H1 (cell line): ENCODE results near the gene TPRG1L. TPM values are rescaled to one million over a fixed set of nuclear protein-coding genes. Genes with fewer than 3 reads are reported as not detected.

ENCODE experiments used
- CTCF ChIA-PET: fragments of 300-600 bp; sonication (Branson Sonifier 250); formaldehyde crosslinking; loops from one replicate; lab custom pipeline; 2021; ENCODE audit not compliant: partially characterized antibody; lab: Charles Lee
- POLR2A ChIA-PET: fragments of 300-600 bp; sonication (Branson Sonifier 250); formaldehyde crosslinking; loops from one replicate; lab custom pipeline; 2021; ENCODE audit warnings: inconsistent platforms; ENCODE audit not compliant: partially characterized antibody; lab: Charles Lee
- DNase-seq, 2 experiments: peaks; one replicate each; pipeline versions ENCODE4 v3.0.0 to v3.0.0-alpha.2; 2010 to 2022; ENCODE audit warnings: low spot score in 2 of 2, low read depth in 1 of 2, mixed read lengths in 1 of 2
- FAIRE-seq: peaks from 2 replicates; lab custom pipeline; 2011; peaks lifted over from hg19 to GRCh38; lab: Jason Lieb, UNC
- H2AFZ ChIP-seq: 2 replicates; pipeline ENCODE4 v1.8.1; 2012; ENCODE audit warnings: low read length, inconsistent platforms
- H2AK5ac ChIP-seq: 2 replicates; pipeline ENCODE4 v1.6.1; 2013; ENCODE audit warnings: low read depth, low read length
- H2BK120ac ChIP-seq: replicated peaks from 2 replicates; pipeline ENCODE3; 2013; ENCODE audit warnings: low read depth, low read length, inconsistent platforms
- H2BK12ac ChIP-seq: 2 replicates; pipeline ENCODE4 v1.6.1; 2013; ENCODE audit warnings: low read depth, low read length
- H2BK15ac ChIP-seq: 2 replicates; pipeline ENCODE4 v1.6.1; 2013; ENCODE audit warnings: low read length
- H2BK20ac ChIP-seq: 2 replicates; pipeline ENCODE4 v1.6.1; 2013; ENCODE audit warnings: low read length
- H2BK5ac ChIP-seq: 2 replicates; pipeline ENCODE4 v1.6.1; 2013; ENCODE audit warnings: low read depth, low read length
- H3K14ac ChIP-seq: 2 replicates; pipeline ENCODE4 v1.6.1; 2013; ENCODE audit warnings: inconsistent platforms; ENCODE audit not compliant: insufficient read length
- H3K18ac ChIP-seq: 2 replicates; pipeline ENCODE4 v1.6.1; 2013; ENCODE audit warnings: low read length; ENCODE audit errors: extremely low read depth
- H3K23ac ChIP-seq: 2 replicates; pipeline ENCODE4 v1.6.1; 2013; ENCODE audit warnings: inconsistent platforms; ENCODE audit not compliant: insufficient read length
- H3K23me2 ChIP-seq: 2 replicates; pipeline ENCODE4 v1.6.1; 2013; ENCODE audit warnings: low read depth, low read length
- H3K27ac ChIP-seq: 2 replicates; pipeline ENCODE4 v1.6.1; 2011; ENCODE audit warnings: low read depth, low read length, inconsistent platforms
- H3K27me3 ChIP-seq, 4 experiments: replicated peaks in 1 of 4; 1 replicate in 1 of 4; 2 replicates in 3 of 4; pipeline versions ENCODE4 v1.6.1 to v1.8.1; 2011 to 2013; ENCODE audit warnings: low read length in 3 of 4, mild to moderate bottlenecking in 3 of 4, inconsistent platforms in 2 of 4, mixed read lengths in 2 of 4, moderate library complexity in 1 of 4; ENCODE audit not compliant: control insufficient read depth in 3 of 4, insufficient read depth in 3 of 4; ENCODE audit errors: extremely low read depth in 1 of 4
- H3K36me3 ChIP-seq, 4 experiments: 2 replicates each; pipeline versions ENCODE4 v1.6.1 to v1.8.1; 2011 to 2013; ENCODE audit warnings: mild to moderate bottlenecking in 4 of 4, low read length in 3 of 4, moderate library complexity in 2 of 4, control low read depth in 1 of 4, inconsistent platforms in 1 of 4; ENCODE audit not compliant: insufficient read depth in 4 of 4, control insufficient read depth in 2 of 4
- H3K4ac ChIP-seq: replicated peaks from 2 replicates; pipeline ENCODE3; 2013; ENCODE audit warnings: low read length, low read depth, mixed read lengths, inconsistent platforms; ENCODE audit not compliant: insufficient read length
- H3K4me1 ChIP-seq, 4 experiments: replicated peaks in 1 of 4; 1 replicate in 1 of 4; 2 replicates in 3 of 4; pipeline versions ENCODE4 v1.6.1 to v1.8.1; 2011 to 2013; ENCODE audit warnings: low read length in 3 of 4, inconsistent platforms in 2 of 4, mixed read lengths in 1 of 4; ENCODE audit not compliant: insufficient read depth in 4 of 4, control insufficient read depth in 3 of 4
- H3K4me2 ChIP-seq, 2 experiments: 2 replicates each; pipeline versions ENCODE4 v1.6.1 to v1.8.1; 2011 to 2013; ENCODE audit warnings: low read depth in 2 of 2, low read length in 2 of 2, control low read depth in 1 of 2, inconsistent platforms in 1 of 2, mild to moderate bottlenecking in 1 of 2; ENCODE audit not compliant: insufficient read depth in 1 of 2
- H3K4me3 ChIP-seq, 4 experiments: fragments of 200-600, 300-600 bp in 1 of 4; sonication (generic), shearing (Covaris generic), sonication (Bioruptor Twin) in 1 of 4; 2 replicates each; pipeline versions ENCODE4 v1.5.1 to v1.8.1; 2011 to 2016; ENCODE audit warnings: low read length in 4 of 4, low read depth in 3 of 4, control low read depth in 2 of 4, inconsistent platforms in 2 of 4, mild to moderate bottlenecking in 2 of 4, mixed read lengths in 1 of 4, moderate library complexity in 1 of 4; ENCODE audit not compliant: insufficient read depth in 2 of 4; ENCODE audit errors: extremely low read depth in 1 of 4
- H3K56ac ChIP-seq: replicated peaks from 2 replicates; pipeline ENCODE3; 2013; ENCODE audit warnings: low read depth, mild to moderate bottlenecking, mixed read lengths, low read length, inconsistent platforms; ENCODE audit not compliant: insufficient read length
- H3K79me1 ChIP-seq: 2 replicates; pipeline ENCODE4 v1.6.1; 2013; ENCODE audit warnings: low read depth, low read length, control low read depth
- H3K79me2 ChIP-seq, 2 experiments: 2 replicates each; pipeline versions ENCODE4 v1.6.1 to v1.8.1; 2012 to 2013; ENCODE audit warnings: low read length in 2 of 2, mild to moderate bottlenecking in 2 of 2, inconsistent platforms in 1 of 2; ENCODE audit not compliant: insufficient read depth in 2 of 2, control insufficient read depth in 1 of 2
- H3K9ac ChIP-seq, 4 experiments: replicated peaks in 1 of 4; 1 replicate in 1 of 4; 2 replicates in 3 of 4; pipeline versions ENCODE4 v1.6.1 to v1.8.1; 2011 to 2013; ENCODE audit warnings: low read depth in 3 of 4, low read length in 3 of 4, control low read depth in 2 of 4, mild to moderate bottlenecking in 2 of 4, moderate library complexity in 2 of 4, inconsistent platforms in 1 of 4; ENCODE audit errors: extremely low read depth in 1 of 4
- H3K9me3 ChIP-seq, 2 experiments: 2 replicates each; pipeline versions ENCODE4 v1.6.1 to v1.8.1; 2012 to 2013; ENCODE audit warnings: mild to moderate bottlenecking in 2 of 2, moderate library complexity in 2 of 2, control low read depth in 1 of 2, inconsistent platforms in 1 of 2, low read depth in 1 of 2, low read length in 1 of 2, mixed read lengths in 1 of 2; ENCODE audit not compliant: insufficient read depth in 2 of 2
- H4K20me1 ChIP-seq, 2 experiments: replicated peaks in 1 of 2; 2 replicates each; pipeline versions ENCODE3 to v1.8.1; 2011 to 2013; ENCODE audit warnings: inconsistent platforms in 2 of 2, low read length in 2 of 2, mild to moderate bottlenecking in 1 of 2; ENCODE audit not compliant: insufficient read depth in 2 of 2, control insufficient read depth in 1 of 2
- H4K5ac ChIP-seq: 2 replicates; pipeline ENCODE4 v1.6.1; 2013; ENCODE audit warnings: low read length, low read depth, mixed read lengths, inconsistent platforms; ENCODE audit not compliant: insufficient read length
- H4K8ac ChIP-seq: 2 replicates; pipeline ENCODE4 v1.8.0; 2013; ENCODE audit warnings: mild to moderate bottlenecking, moderate library complexity, low read length, inconsistent platforms; ENCODE audit not compliant: insufficient read depth; ENCODE audit errors: extremely low read depth
- H4K91ac ChIP-seq: replicated peaks from 2 replicates; pipeline ENCODE3; 2013; ENCODE audit warnings: low read length, mixed read lengths, inconsistent platforms; ENCODE audit not compliant: insufficient read length
- SAP30 ChIP-seq: fragments of 300-600 bp; sonication (generic); IDR thresholded peaks from 2 replicates; pipeline ENCODE4 v1.7.1; 2012; ENCODE audit warnings: low read length, moderate library complexity, mild to moderate bottlenecking, inconsistent platforms; ENCODE audit not compliant: insufficient read depth, insufficient replicate concordance
- SIRT6 ChIP-seq: IDR thresholded peaks from one replicate; pipeline ENCODE4 v1.7.1; 2012; ENCODE audit warnings: low read length, inconsistent platforms
- SRF ChIP-seq: IDR thresholded peaks from 2 replicates; pipeline ENCODE4 v1.6.1; 2011; ENCODE audit warnings: mild to moderate bottlenecking, low read depth, low read length, moderate library complexity
- WGBS, 2 experiments: shearing (Covaris generic) in 1 of 2; methylation state at CpG; one replicate each; pipeline versions ENCODE4 v1.1.6 to v1.1.7; 2013 to 2015; ENCODE audit warnings: low lambda C conversion rate in 2 of 2, mixed read lengths in 2 of 2, inconsistent platforms in 1 of 2, low coverage in 1 of 2, missing lambda C conversion rate in 1 of 2; ENCODE audit not compliant: insufficient replicate concordance in 2 of 2, insufficient coverage in 1 of 2, insufficient read length in 1 of 2; ENCODE audit errors: extremely low coverage in 1 of 2, missing lambda C conversion rate in 1 of 2; 5-methylcytosine and 5-hydroxymethylcytosine counted together
- polyA plus RNA-seq, 7 experiments: library from polyadenylated mRNA; depleted of rRNA in 3 of 7; stranded (reverse) in 5 of 7; unstranded in 2 of 7; fragments of >200 nt in 5 of 7; fragments of 200-250 nt in 2 of 7; gene quantifications; 1 replicate in 5 of 7; 2 replicates in 1 of 7; 4 replicates in 1 of 7; pipeline versions ENCODE4 v1.2.1 to v1.2.3, GENCODE V29; 2011 to 2013; ENCODE audit warnings: missing spikeins in 2 of 7, mixed read lengths in 2 of 7
- total RNA-seq: library from RNA; stranded (reverse); fragmentation: NEBNext Ultra II Directional; extraction: Animal tissue kit (Norgen Biotek cat#: 25700); gene quantifications from 2 replicates; pipeline ENCODE4 v1.2.1, GENCODE V29; 2021

The TPRG1L gene
- total and polyA plus RNA-seq, 2 of the 8 experiments (the other 6 are each of a cell fraction or from before 2014, with no cell fraction given), result 21.7 to 22.3 TPM

DNA sequence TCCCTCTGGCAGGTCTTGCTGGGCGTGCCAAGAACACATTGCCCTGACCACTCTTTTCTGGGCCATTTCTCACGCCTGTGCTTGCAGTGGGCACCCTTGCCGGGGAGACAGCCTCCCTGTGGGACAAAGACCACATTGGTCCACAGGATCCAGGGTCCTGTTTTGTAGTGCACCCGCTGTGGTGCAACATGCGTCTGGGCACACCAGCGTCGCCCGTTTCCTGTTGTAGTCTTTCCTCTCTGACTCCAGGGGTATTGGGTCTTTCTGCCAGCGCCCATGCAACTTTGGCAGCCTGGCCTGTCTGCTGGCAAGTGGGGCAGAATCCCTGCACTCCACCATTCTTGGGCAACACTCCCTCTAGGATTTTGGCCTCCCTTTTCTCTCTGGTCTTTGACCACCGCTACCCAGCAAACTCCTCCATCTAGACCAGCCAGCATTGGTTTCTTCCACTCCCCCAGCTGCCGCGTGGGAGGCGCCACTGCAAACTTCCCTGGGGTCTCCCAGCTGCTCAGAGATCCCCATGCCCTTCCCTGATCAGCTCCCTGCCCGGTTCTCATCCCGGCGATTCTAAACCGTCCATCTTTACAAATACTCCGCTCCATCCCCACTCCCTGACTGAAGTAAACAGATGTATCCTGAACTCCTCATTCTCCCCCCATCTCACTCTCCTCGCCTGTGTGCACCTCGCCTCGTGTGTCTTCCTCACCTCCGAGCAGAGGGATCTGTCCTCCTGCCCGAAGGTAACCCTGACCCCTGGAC lies 1.2 kb upstream of the TPRG1L start:
- Histone ChIP-seq H3K27ac (no peak overlapping the region), H4K5ac (no peak overlapping the region), H4K91ac (no peak overlapping the region), H3K23me2 (peaks cover 11% of the 10 kb centered on the region), H3K18ac (no peak overlapping the region), H3K27me3 (no peaks in the 10 kb centered on the region), H4K8ac (no peak overlapping the region), H4K20me1 (peaks cover 3% of the 10 kb centered on the region in 2 experiments), H3K56ac (no peak overlapping the region), H2BK15ac (no peak overlapping the region), H2AFZ (peak overlapping the region; percentile 7; the same call in 1 of the 2 replicates), H3K14ac (no peak overlapping the region), H3K9me3 (no peaks in the 10 kb centered on the region), H2BK20ac (no peak overlapping the region), H2BK5ac (no peak overlapping the region), H2AK5ac (no peak overlapping the region), H3K79me1 (no peaks in the 10 kb centered on the region), H3K4me1 (peaks cover 0 to 12% (median 3%) of the 10 kb centered on the region in 4 experiments; a peak in 6 of 7 replicates), H3K4me2 (peak overlapping the region; percentile 85 to 95), H3K4ac (no peak overlapping the region), H3K36me3 (peaks cover 0 to 13% (median 4%) of the 10 kb centered on the region in 4 experiments; a peak in 5 of 8 replicates), H3K23ac (no peak overlapping the region), H3K4me3 (peak overlapping the region; percentile 77 to 90 (median 82)), H3K9ac (peak overlapping the region in 2 of 4 experiments; percentile 8 to 24; a peak in 3 of 7 replicates)
- FAIRE-seq (no peak), DNase-seq (no peak)
- CTCF ChIA-PET, result interaction anchor here (0.6 to 6.7 kb wide), 16 partner anchors 33 to 1593 kb away, joined by 3 to 148 read pairs (median 4); no protein-coding TSS in a partner anchor
- POLR2A ChIA-PET, result interaction anchor here (0.9 to 1.5 kb wide), 4 partner anchors 9 to 131 kb away, joined by 3 read pairs; no protein-coding TSS in a partner anchor
- 44% methylated on average over 22 of the region's 23 CpGs; no CpG with 5 or more reads in 1 of the 2 experiments for WGBS, 2 experiments
- TF ChIP-seq SIRT6 (no peak), SAP30 (peak; percentile 30), SRF (no peak)
- TF ChIP-seq, all 59 proteins: peak for 1
- no peak overlapping the region for H2BK12ac ChIP-seq
- H3K79me2 ChIP-seq, result no peaks in the 10 kb centered on the region; a peak in 1 of 4 replicates
- no peak overlapping the region for H2BK120ac ChIP-seq
